ENCODE measurements around the gene ZNF592.

Gene ZNF592

GRCh38 chr15:84748274-84749110 is at the start of gene ZNF592:
TSS of gene ZNF592 (plus strand) at chr15:84748592. CDS start at chr15:84782676, 34,084 bp downstream.
- peak within 1 kb of the TSS; percentile 92 for H3K4me3 ChIP-seq
- peak within 1 kb of the TSS; percentile 93 for H3K9ac ChIP-seq (ENCODE audit: insufficient read length)
- no peaks in the 10 kb centered on the region for H3K9me3 ChIP-seq (ENCODE audit: low read depth, low read length)
- TF ChIP-seq EZH2 (IDR thresholded peaks at IDR 0.05) (no peak), FOXP2 (optimal IDR thresholded peaks at IDR 0.05; ENCODE audit: control extremely low read depth, extremely low read length, insufficient read depth) (no peak)
- DNase-seq (ENCODE audit: low read depth, low spot score) = no peak
- H3K36me3 ChIP-seq (ENCODE audit: insufficient read depth, low read length) = no peaks in the 10 kb centered on the region
- peak within 1 kb of the TSS; percentile 70 for H3K27ac ChIP-seq

GRCh38 chr15:84699538-84700191 is 48.7 kb upstream of the ZNF592 start:
- no peak overlapping the region for H3K27ac ChIP-seq
- H3K9ac ChIP-seq (ENCODE audit: insufficient read length) = no peak overlapping the region
- TF ChIP-seq POLR2AphosphoS5 (IDR thresholded peaks at IDR 0.05; ENCODE audit: borderline replicate concordance, low read depth, low read length) (no peak), EZH2 (IDR thresholded peaks at IDR 0.05) (no peak), FOXP2 (optimal IDR thresholded peaks at IDR 0.05; ENCODE audit: control extremely low read depth, extremely low read length, insufficient read depth) (no peak)
- H3K9me3 ChIP-seq (ENCODE audit: low read depth, low read length) = no peaks in the 10 kb centered on the region
- no peak overlapping the region for H3K4me3 ChIP-seq
- H3K36me3 ChIP-seq (ENCODE audit: insufficient read depth, low read length) = no peaks in the 10 kb centered on the region; the same call in 1 of the 2 replicates
- no peak for DNase-seq (ENCODE audit: low read depth, low spot score)

GRCh38 chr15:84702961-84703482 is 45.4 kb upstream of the ZNF592 start:
- no peak for DNase-seq (ENCODE audit: low read depth, low spot score)
- Histone ChIP-seq H3K9ac (ENCODE audit: insufficient read length) (no peak overlapping the region), H3K9me3 (ENCODE audit: low read depth, low read length) (no peaks in the 10 kb centered on the region), H3K4me3 (no peak overlapping the region), H3K27ac (no peak overlapping the region), H3K36me3 (ENCODE audit: insufficient read depth, low read length) (no peaks in the 10 kb centered on the region; the same call in 1 of the 2 replicates)
- no peak for TF ChIP-seq POLR2AphosphoS5 (IDR thresholded peaks at IDR 0.05; ENCODE audit: borderline replicate concordance, low read depth, low read length)
- no peak for TF ChIP-seq FOXP2 (optimal IDR thresholded peaks at IDR 0.05; ENCODE audit: control extremely low read depth, extremely low read length, insufficient read depth)
- no peak for TF ChIP-seq EZH2 (IDR thresholded peaks at IDR 0.05)

- H3K9ac ChIP-seq (ENCODE audit: insufficient read length) = no peak overlapping the region
- no peaks in the 10 kb centered on the region; the same call in 1 of the 2 replicates for H3K36me3 ChIP-seq (ENCODE audit: insufficient read depth, low read length)
- TF ChIP-seq FOXP2 (optimal IDR thresholded peaks at IDR 0.05; ENCODE audit: control extremely low read depth, extremely low read length, insufficient read depth) (no peak), EZH2 (IDR thresholded peaks at IDR 0.05) (no peak), POLR2AphosphoS5 (IDR thresholded peaks at IDR 0.05; ENCODE audit: borderline replicate concordance, low read depth, low read length) (no peak)
- H3K9me3 ChIP-seq (ENCODE audit: low read depth, low read length) = no peaks in the 10 kb centered on the region
- H3K27ac ChIP-seq = no peak overlapping the region
- no peak overlapping the region for H3K4me3 ChIP-seq
- no peak for DNase-seq (ENCODE audit: low read depth, low spot score)
Observed at GRCh38 chr15:84703808-84704207, 44.6 kb upstream of the ZNF592 start.

GRCh38 chr15:84714372-84714771 is 34.0 kb upstream of the ZNF592 start:
- H3K36me3 ChIP-seq (ENCODE audit: insufficient read depth, low read length) = peaks cover 12% of the 10 kb centered on the region; the same call in 1 of the 2 replicates
- peak overlapping the region; percentile 81 for H3K9ac ChIP-seq (ENCODE audit: insufficient read length)
- H3K27ac ChIP-seq = no peak overlapping the region
- H3K4me3 ChIP-seq = peak overlapping the region; percentile 95
- no peaks in the 10 kb centered on the region for H3K9me3 ChIP-seq (ENCODE audit: low read depth, low read length)
- DNase-seq (ENCODE audit: low read depth, low spot score) = no peak
- TF ChIP-seq POLR2AphosphoS5 (IDR thresholded peaks at IDR 0.05; ENCODE audit: borderline replicate concordance, low read depth, low read length) (no peak), FOXP2 (optimal IDR thresholded peaks at IDR 0.05; ENCODE audit: control extremely low read depth, extremely low read length, insufficient read depth) (no peak)

- peaks cover 9% of the 10 kb centered on the region; the same call in 1 of the 2 replicates for H3K36me3 ChIP-seq (ENCODE audit: insufficient read depth, low read length)
- no peak for TF ChIP-seq POLR2AphosphoS5 (IDR thresholded peaks at IDR 0.05; ENCODE audit: borderline replicate concordance, low read depth, low read length)
- no peak for TF ChIP-seq FOXP2 (optimal IDR thresholded peaks at IDR 0.05; ENCODE audit: control extremely low read depth, extremely low read length, insufficient read depth)
- no peak for TF ChIP-seq EZH2 (IDR thresholded peaks at IDR 0.05)
- H3K9me3 ChIP-seq (ENCODE audit: low read depth, low read length) = no peaks in the 10 kb centered on the region
- peak overlapping the region; percentile 95 for H3K4me3 ChIP-seq
- H3K9ac ChIP-seq (ENCODE audit: insufficient read length) = peak overlapping the region; percentile 81
- H3K27ac ChIP-seq = no peak overlapping the region
- DNase-seq (ENCODE audit: low read depth, low spot score) = no peak
Observed at GRCh38 chr15:84714821-84715220, 33.6 kb upstream of the ZNF592 start.

GRCh38 chr15:84715441-84716035 is 32.9 kb upstream of the ZNF592 start:
- H3K36me3 ChIP-seq (ENCODE audit: insufficient read depth, low read length) = peaks cover 5% of the 10 kb centered on the region; the same call in 1 of the 2 replicates
- DNase-seq (ENCODE audit: low read depth, low spot score) = no peak
- TF ChIP-seq POLR2AphosphoS5 (IDR thresholded peaks at IDR 0.05; ENCODE audit: borderline replicate concordance, low read depth, low read length) (no peak), FOXP2 (optimal IDR thresholded peaks at IDR 0.05; ENCODE audit: control extremely low read depth, extremely low read length, insufficient read depth) (no peak), EZH2 (IDR thresholded peaks at IDR 0.05) (no peak)
- H3K9me3 ChIP-seq (ENCODE audit: low read depth, low read length) = no peaks in the 10 kb centered on the region
- H3K9ac ChIP-seq (ENCODE audit: insufficient read length) = peak overlapping the region; percentile 81
- peak overlapping the region; percentile 95 for H3K4me3 ChIP-seq
- no peak overlapping the region for H3K27ac ChIP-seq

Measured in SK-N-MC (cell line).